SH-SY5Y (cell line): ENCODE measurements around the gene RRAS2.

Experiments
- GATA2 ChIP-seq: IDR thresholded peaks from 2 replicates; pipeline ENCODE4 v1.6.1; 2011; ENCODE audit warnings: mild to moderate bottlenecking, low read depth, low read length
- GATA3 ChIP-seq: IDR thresholded peaks from 2 replicates; pipeline ENCODE4 v1.6.1; 2011; ENCODE audit warnings: low read depth, mild to moderate bottlenecking, low read length, moderate library complexity

DNA sequence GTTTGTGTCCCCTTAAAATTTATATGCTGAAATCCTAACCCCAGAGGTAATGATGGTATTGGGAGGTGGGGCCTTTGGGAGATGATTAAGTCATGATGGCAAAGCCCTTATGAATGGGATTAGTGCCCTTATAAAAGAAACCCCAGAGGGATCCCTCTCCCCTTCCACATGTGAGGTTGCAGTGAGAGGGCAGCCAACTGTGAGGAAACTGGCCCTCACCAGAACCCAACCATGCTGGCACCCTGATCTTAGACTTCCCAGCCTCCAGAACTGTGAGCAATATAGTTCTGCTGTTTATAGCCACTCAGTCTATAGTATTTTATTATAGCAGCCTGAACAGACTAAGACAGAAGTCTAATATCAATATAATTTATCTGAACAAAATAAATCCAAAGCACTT is 27.1 kb upstream of the RRAS2 start:
- no peak for TF ChIP-seq GATA3
- no peak for TF ChIP-seq GATA2
